Urinary bladder (tissue), 4 donors: ENCODE data around the gene HMGB2. TPM values are rescaled to one million over a fixed set of nuclear protein-coding genes. Genes with fewer than 3 reads are reported as not detected.

Experiments used
- DNase-seq: peaks from one replicate; pipeline ENCODE4 v3.0.0-alpha.2; 2015; ENCODE audit errors: extremely low spot score
- H3K27ac ChIP-seq: one replicate; pipeline ENCODE4 v1.5.1; 2013; ENCODE audit warnings: low read depth, mild to moderate bottlenecking, moderate library complexity
- H3K36me3 ChIP-seq: one replicate; pipeline ENCODE4 v1.6.1; 2013; ENCODE audit warnings: mild to moderate bottlenecking, moderate library complexity; ENCODE audit not compliant: insufficient read depth
- H3K4me1 ChIP-seq: one replicate; pipeline ENCODE4 v1.6.1; 2013; ENCODE audit warnings: mild to moderate bottlenecking, moderate library complexity; ENCODE audit not compliant: insufficient read depth
- H3K4me3 ChIP-seq: one replicate; pipeline ENCODE4 v1.5.1; 2013; ENCODE audit warnings: low read depth, low read length
- WGBS: extraction: QIAGEN DNeasy Blood & Tissue Kit; methylation state at CpG from one replicate; pipeline ENCODE4 v1.1.7; 2013; 5-methylcytosine and 5-hydroxymethylcytosine counted together
- polyA plus RNA-seq: library from polyadenylated mRNA; stranded (reverse); fragments of 200-250 nt; gene quantifications from one replicate; pipeline ENCODE4 v1.2.3, GENCODE V29; 2013
- total RNA-seq: library from RNA; depleted of rRNA; stranded (reverse); fragments of >200 nt; gene quantifications from one replicate; pipeline ENCODE4 v1.2.3, GENCODE V29; 2014
- donor health status: healthy with polysubstance abuse.
- donor health status: healthy.

Gene HMGB2
- total and polyA plus RNA-seq, 2 donors, result 94.1 to 109 TPM

- peaks cover 2% of the 10 kb centered on the region for H3K36me3 ChIP-seq
- no peak overlapping the region for H3K27ac ChIP-seq
- WGBS, result 96% methylated on average over 5 of the region's 5 CpGs
- H3K4me1 ChIP-seq, result no peaks in the 10 kb centered on the region
- DNase-seq, result no peak
- H3K4me3 ChIP-seq, result no peak overlapping the region
Measured at GRCh38 chr4:173325007-173325736, 9.0 kb downstream of the HMGB2 start.

- DNase-seq, result no peak
- WGBS, result 87% methylated on average over 2 of the region's 2 CpGs
- Histone ChIP-seq H3K27ac (no peak overlapping the region), H3K36me3 (no peaks in the 10 kb centered on the region), H3K4me3 (no peak overlapping the region), H3K4me1 (no peaks in the 10 kb centered on the region)
Measured at GRCh38 chr4:173319696-173320095, 14.5 kb downstream of the HMGB2 start.

- no peaks in the 10 kb centered on the region for H3K36me3 ChIP-seq
- no peak for DNase-seq
- H3K4me1 ChIP-seq, result no peaks in the 10 kb centered on the region
- no peak overlapping the region for H3K4me3 ChIP-seq
- 18% methylated on average over 3 of the region's 3 CpGs for WGBS
- no peak overlapping the region for H3K27ac ChIP-seq
Measured at GRCh38 chr4:173318648-173319211, 15.4 kb downstream of the HMGB2 start.

GRCh38 chr4:173318240-173318639, 15.9 kb downstream of the HMGB2 start:
- DNase-seq, result no peak
- Histone ChIP-seq H3K4me3 (no peak overlapping the region), H3K36me3 (no peaks in the 10 kb centered on the region), H3K4me1 (no peaks in the 10 kb centered on the region), H3K27ac (no peak overlapping the region)

GRCh38 chr4:173317004-173317403, 17.2 kb downstream of the HMGB2 start:
- Histone ChIP-seq H3K27ac (no peak overlapping the region), H3K4me3 (no peak overlapping the region), H3K4me1 (no peaks in the 10 kb centered on the region), H3K36me3 (no peaks in the 10 kb centered on the region)
- 83% methylated on average over 3 of the region's 3 CpGs for WGBS
- no peak for DNase-seq

- Histone ChIP-seq H3K4me1 (no peaks in the 10 kb centered on the region), H3K36me3 (no peaks in the 10 kb centered on the region), H3K4me3 (no peak overlapping the region), H3K27ac (no peak overlapping the region)
- no peak for DNase-seq
- WGBS, result 83% methylated on average over 2 of the region's 2 CpGs
Measured at GRCh38 chr4:173316060-173316459, 18.1 kb downstream of the HMGB2 start.

- no peak overlapping the region for H3K4me3 ChIP-seq
- no peak overlapping the region for H3K27ac ChIP-seq
- no peak for DNase-seq
- 86% methylated on average over 3 of the region's 3 CpGs for WGBS
- no peaks in the 10 kb centered on the region for H3K36me3 ChIP-seq
- H3K4me1 ChIP-seq, result no peaks in the 10 kb centered on the region
Measured at GRCh38 chr4:173314715-173315114, 19.4 kb downstream of the HMGB2 start.

GRCh38 chr4:173311368-173311767, 22.8 kb downstream of the HMGB2 start:
- Histone ChIP-seq H3K27ac (no peak overlapping the region), H3K4me1 (no peaks in the 10 kb centered on the region), H3K4me3 (no peak overlapping the region), H3K36me3 (no peaks in the 10 kb centered on the region)
- no peak for DNase-seq
- 90% methylated on average over 4 of the region's 4 CpGs for WGBS

- Histone ChIP-seq H3K36me3 (no peaks in the 10 kb centered on the region), H3K4me3 (no peak overlapping the region), H3K27ac (no peak overlapping the region), H3K4me1 (no peaks in the 10 kb centered on the region)
- WGBS, result 96% methylated on average over 3 of the region's 3 CpGs
- DNase-seq, result no peak
Measured at GRCh38 chr4:173307778-173308177, 26.4 kb downstream of the HMGB2 start.

- no peak overlapping the region for H3K4me3 ChIP-seq
- H3K27ac ChIP-seq, result no peak overlapping the region
- 35% methylated on average over 5 of the region's 5 CpGs for WGBS
- no peak for DNase-seq
- no peaks in the 10 kb centered on the region for H3K36me3 ChIP-seq
- no peaks in the 10 kb centered on the region for H3K4me1 ChIP-seq
Measured at GRCh38 chr4:173301518-173302201, 32.5 kb downstream of the HMGB2 start.

GRCh38 chr4:173294444-173294843, 39.7 kb downstream of the HMGB2 start:
- H3K36me3 ChIP-seq, result no peaks in the 10 kb centered on the region
- no peak overlapping the region for H3K4me3 ChIP-seq
- H3K4me1 ChIP-seq, result no peaks in the 10 kb centered on the region
- no peak for DNase-seq
- 80% methylated on average over 1 of the region's 1 CpG for WGBS
- no peak overlapping the region for H3K27ac ChIP-seq

GRCh38 chr4:173293663-173294062, 40.5 kb downstream of the HMGB2 start:
- 87% methylated on average over 7 of the region's 7 CpGs for WGBS
- no peak for DNase-seq
- H3K27ac ChIP-seq, result no peak overlapping the region
- H3K4me3 ChIP-seq, result no peak overlapping the region
- no peaks in the 10 kb centered on the region for H3K36me3 ChIP-seq
- no peaks in the 10 kb centered on the region for H3K4me1 ChIP-seq

- 96% methylated on average over 5 of the region's 5 CpGs for WGBS
- H3K27ac ChIP-seq, result no peak overlapping the region
- no peak overlapping the region for H3K4me3 ChIP-seq
- no peaks in the 10 kb centered on the region for H3K4me1 ChIP-seq
- no peak for DNase-seq
- no peaks in the 10 kb centered on the region for H3K36me3 ChIP-seq
Measured at GRCh38 chr4:173291899-173292298, 42.3 kb downstream of the HMGB2 start.

- Histone ChIP-seq H3K4me3 (no peak overlapping the region), H3K4me1 (no peaks in the 10 kb centered on the region), H3K36me3 (no peaks in the 10 kb centered on the region), H3K27ac (no peak overlapping the region)
- DNase-seq, result no peak
- WGBS, result 26% methylated on average over 4 of the region's 4 CpGs
Measured at GRCh38 chr4:173289353-173289727, 44.8 kb downstream of the HMGB2 start.
